Uterus (tissue), 4 donors: ENCODE measurements around the gene FAM217A. TPM values are rescaled to one million over a fixed set of nuclear protein-coding genes. Genes with fewer than 3 reads are reported as not detected.
"Not testable (repeated sequence)": the region's sequence is repeated elsewhere in the genome, so short reads cannot be mapped to it uniquely, and the experiment has no call there.

Experiments
- DNase-seq, 2 donors: peaks; one replicate each; pipeline ENCODE4 v3.0.0-alpha.2; 2019 to 2020
- H3K27ac ChIP-seq, 2 donors: fragments of 200-600 bp; sonication (generic); 1 replicate in 1 of 2; 2 replicates in 1 of 2; pipeline ENCODE4 v1.5.1; 2016 to 2018
- H3K27me3 ChIP-seq, 2 donors: fragments of 200-600 bp; sonication (generic); one replicate each; pipeline ENCODE4 v1.5.1; 2018 to 2019; ENCODE audit warnings: control low read depth in 1 of 2
- H3K36me3 ChIP-seq, 2 donors: fragments of 200-600 bp; sonication (generic); one replicate each; pipeline ENCODE4 v1.5.1; 2019; ENCODE audit warnings: control low read depth in 1 of 2
- H3K4me1 ChIP-seq, 2 donors: fragments of 200-600 bp; sonication (generic); one replicate each; pipeline ENCODE4 v1.5.1; 2018 to 2019; ENCODE audit warnings: control low read depth in 1 of 2
- H3K4me3 ChIP-seq, 2 donors: fragments of 200-600 bp; sonication (generic); 1 replicate in 1 of 2; 2 replicates in 1 of 2; pipeline ENCODE4 v1.5.1; 2018 to 2019; ENCODE audit warnings: mild to moderate bottlenecking in 1 of 2
- H3K9me3 ChIP-seq, 2 donors: fragments of 200-600 bp; sonication (generic); one replicate each; pipeline ENCODE4 v1.5.1; 2019; ENCODE audit warnings: control low read depth in 1 of 2
- CTCF ChIP-seq, 4 experiments: fragments of 200-600 bp in 2 of 4; fragments of 450-650 bp in 2 of 4; sonication (generic) in 2 of 4; IDR thresholded peaks; one replicate each; pipeline ENCODE4 v1.5.1; 2016 to 2019; ENCODE audit warnings: antibody characterized with exemption in 4 of 4, mild to moderate bottlenecking in 2 of 4, moderate library complexity in 1 of 4
- POLR2A ChIP-seq, 2 donors: fragments of 450-650 bp; IDR thresholded peaks; one replicate each; pipeline ENCODE4 v1.6.1; 2016; ENCODE audit warnings: antibody characterized with exemption in 2 of 2, mild to moderate bottlenecking in 1 of 2, moderate library complexity in 1 of 2
- intact Hi-C: fragments of 100-400 bp; cut with DNase I; formaldehyde crosslinking; loops from one replicate; pipeline ENCODE4 v1.15.1; 2023; ENCODE audit warnings: low total_unique reads
- total RNA-seq, 4 donors: library from RNA; depleted of rRNA in 3 of 4; stranded (reverse); fragments of >200 nt in 3 of 4; gene quantifications; one replicate each; pipeline versions ENCODE4 v1.1.0 to v1.2.4, GENCODE V29; 2014 to 2023
- donor health status: DM: yes; HTN: yes; CAD: no.

Gene FAM217A
- total RNA-seq, 4 donors from 2014 or later = not detected

- Histone ChIP-seq H3K4me1 (no peaks in the 10 kb centered on the region), H3K9me3 (no peaks in the 10 kb centered on the region), H3K27me3 (no peaks in the 10 kb centered on the region), H3K36me3 (no peaks in the 10 kb centered on the region), H3K27ac (no peak overlapping the region), H3K4me3 (no peak overlapping the region)
- intact Hi-C loops = no loop called here
- DNase-seq = no peak
- TF ChIP-seq CTCF (IDR thresholded peaks at IDR 0.05) (no peak), POLR2A (IDR thresholded peaks at IDR 0.05) (no peak)
These were observed 22.4 kb upstream of the FAM217A start for GRCh38 chr6:4101298-4101697.

GRCh38 chr6:4100655-4101054 lies 21.7 kb upstream of the FAM217A start:
- intact Hi-C loops = no loop called here
- no peak overlapping the region for H3K27ac ChIP-seq
- no peaks in the 10 kb centered on the region for H3K9me3 ChIP-seq
- no peak for TF ChIP-seq POLR2A (IDR thresholded peaks at IDR 0.05)
- TF ChIP-seq CTCF (IDR thresholded peaks at IDR 0.05) = no peak
- H3K4me1 ChIP-seq = no peaks in the 10 kb centered on the region
- no peaks in the 10 kb centered on the region for H3K36me3 ChIP-seq
- DNase-seq = no peak
- no peak overlapping the region for H3K4me3 ChIP-seq
- H3K27me3 ChIP-seq = no peaks in the 10 kb centered on the region

GRCh38 chr6:4093288-4093687 lies 14.4 kb upstream of the FAM217A start:
- no peaks in the 10 kb centered on the region for H3K4me1 ChIP-seq
- no peak overlapping the region for H3K4me3 ChIP-seq
- no peaks in the 10 kb centered on the region for H3K9me3 ChIP-seq
- no peak overlapping the region for H3K27ac ChIP-seq
- TF ChIP-seq POLR2A (IDR thresholded peaks at IDR 0.05) (no peak), CTCF (IDR thresholded peaks at IDR 0.05) (no peak)
- H3K27me3 ChIP-seq = no peaks in the 10 kb centered on the region
- no peak for DNase-seq
- H3K36me3 ChIP-seq = no peaks in the 10 kb centered on the region
- intact Hi-C loops = no loop called here

GRCh38 chr6:4091941-4092340 lies 13.0 kb upstream of the FAM217A start:
- intact Hi-C loops = no loop called here
- Histone ChIP-seq H3K4me3 (no peak overlapping the region), H3K4me1 (no peaks in the 10 kb centered on the region), H3K27me3 (no peaks in the 10 kb centered on the region), H3K9me3 (no peaks in the 10 kb centered on the region), H3K27ac (no peak overlapping the region), H3K36me3 (no peaks in the 10 kb centered on the region)
- TF ChIP-seq POLR2A (IDR thresholded peaks at IDR 0.05) (no peak), CTCF (IDR thresholded peaks at IDR 0.05) (no peak)
- DNase-seq = no peak

GRCh38 chr6:4090043-4090442 lies 11.1 kb upstream of the FAM217A start:
- H3K36me3 ChIP-seq, DNase-seq, H3K27ac ChIP-seq, H3K4me3 ChIP-seq, intact Hi-C loops, H3K4me1 ChIP-seq, H3K27me3 ChIP-seq, H3K9me3 ChIP-seq: not testable (repeated sequence)

- no peaks in the 10 kb centered on the region for H3K9me3 ChIP-seq
- no peaks in the 10 kb centered on the region for H3K4me1 ChIP-seq
- no peak overlapping the region for H3K27ac ChIP-seq
- DNase-seq = no peak
- no peak for TF ChIP-seq POLR2A (IDR thresholded peaks at IDR 0.05)
- TF ChIP-seq CTCF (IDR thresholded peaks at IDR 0.05) = no peak
- H3K4me3 ChIP-seq = no peak overlapping the region
- no peaks in the 10 kb centered on the region for H3K27me3 ChIP-seq
- intact Hi-C loops = no loop called here
- H3K36me3 ChIP-seq = no peaks in the 10 kb centered on the region
These were observed 9.8 kb upstream of the FAM217A start for GRCh38 chr6:4088704-4089103.
